A673 (cell line): ENCODE data around the gene FLYWCH1. TPM values are rescaled to one million over a fixed set of nuclear protein-coding genes. Genes with fewer than 3 reads are reported as not detected.
A peak's percentile ranks its signal among the peaks of the same experiment; 100 is the strongest.

Experiments
- BruUV-seq: library from RNA; stranded (reverse); fragments of 400-500 nt; replicated peaks from 2 replicates; lab custom pipeline; 2021; lab: Mats Ljungman, UMichigan
- CTCF ChIA-PET: fragments of 300-600 bp; sonication (Branson Sonifier 250); formaldehyde crosslinking; loops from one replicate; lab custom pipeline; 2022; ENCODE audit warnings: antibody characterized with exemption; lab: Charles Lee
- POLR2A ChIA-PET: fragments of 300-600 bp; sonication (Branson Sonifier 250); formaldehyde crosslinking; loops from one replicate; lab custom pipeline; 2022; ENCODE audit warnings: antibody characterized with exemption; ENCODE audit not compliant: low non-redundant PET; lab: Charles Lee
- DNase-seq: peaks from one replicate; pipeline ENCODE4 v3.0.0-alpha.2; 2015; ENCODE audit warnings: low spot score
- H3K27ac ChIP-seq: fragments of 200-600 bp; sonication (generic); 2 replicates; pipeline ENCODE4 v1.5.1; 2016; ENCODE audit warnings: mixed run types, low read depth, mild to moderate bottlenecking, mixed read lengths, antibody characterized with exemption, low read length; ENCODE audit not compliant: poor library complexity, severe bottlenecking
- H3K27me3 ChIP-seq: fragments of 200-600 bp; sonication (generic); replicated peaks from 2 replicates; pipeline ENCODE4 v1.6.1; 2017; ENCODE audit warnings: mixed run types, low read depth, mild to moderate bottlenecking, mixed read lengths, antibody characterized with exemption, low read length; ENCODE audit not compliant: insufficient read depth, poor library complexity
- H3K36me3 ChIP-seq: fragments of 200-600 bp; sonication (generic); 2 replicates; pipeline ENCODE4 v1.6.1; 2016; ENCODE audit warnings: mixed run types, mild to moderate bottlenecking, mixed read lengths, antibody characterized with exemption, low read length; ENCODE audit not compliant: insufficient read depth, poor library complexity, severe bottlenecking
- H3K4me1 ChIP-seq: fragments of 200-600 bp; sonication (generic); 2 replicates; pipeline ENCODE4 v1.6.1; 2017; ENCODE audit warnings: mixed run types, mild to moderate bottlenecking, mixed read lengths, antibody characterized with exemption, low read length; ENCODE audit not compliant: insufficient read depth, poor library complexity, severe bottlenecking
- H3K4me3 ChIP-seq: fragments of 200-600 bp; sonication (generic); 2 replicates; pipeline ENCODE4 v1.5.1; 2016; ENCODE audit warnings: low read depth, mixed run types, mild to moderate bottlenecking, mixed read lengths, low read length; ENCODE audit not compliant: poor library complexity, severe bottlenecking
- H3K9me3 ChIP-seq: fragments of 200-600 bp; sonication (generic); 2 replicates; pipeline ENCODE4 v1.6.1; 2016; ENCODE audit warnings: mixed run types, low read depth, mild to moderate bottlenecking, mixed read lengths, antibody characterized with exemption, low read length; ENCODE audit not compliant: poor library complexity, severe bottlenecking
- CTCF ChIP-seq: fragments of 300-800, 200-600 bp; sonication (generic); conservative IDR thresholded peaks from 2 replicates; pipeline ENCODE4 v1.5.1; 2017; ENCODE audit warnings: low read depth, mild to moderate bottlenecking, antibody characterized with exemption, low read length, moderate library complexity, mixed read lengths
- EZH2 ChIP-seq: fragments of 200-600 bp; sonication (generic); IDR thresholded peaks from 2 replicates; pipeline ENCODE4 v1.6.1; 2017; ENCODE audit warnings: borderline replicate concordance, low read depth, mild to moderate bottlenecking, mixed read lengths, antibody characterized with exemption, low read length; ENCODE audit not compliant: poor library complexity, severe bottlenecking
- intact Hi-C: fragments of 100-400 bp; cut with micrococcal nuclease; formaldehyde crosslinking; loops from one replicate; pipeline ENCODE4 v1.10.0; 2022; ENCODE audit not compliant: unreplicated experiment
- total RNA-seq: library from RNA; stranded (reverse); gene quantifications from 2 replicates; pipeline ENCODE4 v1.2.3, GENCODE V29; 2021

The FLYWCH1 gene
- total RNA-seq, 1 experiment from 2014 or later, result 46.8 TPM

- ChIA-PET CTCF (no interaction called here), POLR2A (no interaction called here)
- Histone ChIP-seq H3K27ac (no peak overlapping the region), H3K27me3 (no peaks in the 10 kb centered on the region), H3K9me3 (no peaks in the 10 kb centered on the region), H3K4me1 (peaks cover 21% of the 10 kb centered on the region), H3K36me3 (no peaks in the 10 kb centered on the region), H3K4me3 (no peak overlapping the region)
- TF ChIP-seq EZH2, result no peak
- BruUV-seq, result no TSS peak
- intact Hi-C loops, result loop anchor here (5.0 kb wide), 1 partner anchor 33 kb away; no protein-coding TSS in a partner anchor
- no peak for DNase-seq
These were observed 48.7 kb downstream of the FLYWCH1 start for GRCh38 chr16:2960183-2961010.

GRCh38 chr16:2962334-2963073, 50.8 kb downstream of the FLYWCH1 start:
- Histone ChIP-seq H3K36me3 (no peaks in the 10 kb centered on the region), H3K4me1 (peaks cover 21% of the 10 kb centered on the region), H3K27me3 (no peaks in the 10 kb centered on the region), H3K9me3 (no peaks in the 10 kb centered on the region), H3K4me3 (peak overlapping the region; percentile 52), H3K27ac (no peak overlapping the region)
- CTCF ChIA-PET, result no interaction called here
- no peak for DNase-seq
- POLR2A ChIA-PET, result interaction anchor here (0.6 kb wide), 1 partner anchor 36 kb away, joined by 4 read pairs; no protein-coding TSS in a partner anchor
- no TSS peak for BruUV-seq
- intact Hi-C loops, result loop anchor here (5.0 kb wide), 1 partner anchor 35 kb away; no protein-coding TSS in a partner anchor
- TF ChIP-seq CTCF (no peak), EZH2 (no peak)

GRCh38 chr16:2963074-2963722, 51.5 kb downstream of the FLYWCH1 start:
- H3K36me3 ChIP-seq, result no peaks in the 10 kb centered on the region
- H3K27me3 ChIP-seq, result no peaks in the 10 kb centered on the region
- intact Hi-C loops, result loop anchor here (5.0 kb wide), 1 partner anchor 36 kb away; no protein-coding TSS in a partner anchor
- no peaks in the 10 kb centered on the region for H3K9me3 ChIP-seq
- TF ChIP-seq EZH2 (no peak), CTCF (no peak)
- DNase-seq, result no peak
- no peak overlapping the region for H3K27ac ChIP-seq
- no TSS peak for BruUV-seq
- H3K4me3 ChIP-seq, result peak overlapping the region; percentile 52
- peaks cover 21% of the 10 kb centered on the region for H3K4me1 ChIP-seq
- ChIA-PET CTCF (interaction anchor here (0.7 to 1.6 kb wide), 2 partner anchors 17 to 36 kb away, joined by 3 to 7 read pairs; no protein-coding TSS in a partner anchor), POLR2A (no interaction called here)
